Nephron progenitor cell (in vitro differentiated cells): ENCODE results near the gene KRT86.
"Not testable (repeated sequence)": the region's sequence is repeated elsewhere in the genome, so short reads cannot be mapped to it uniquely, and the experiment has no call there.

ENCODE experiments used
- DNase-seq: peaks from one replicate; pipeline ENCODE4 v3.0.0; 2021
- H3K27ac Mint-ChIP-seq: 2 replicates; pipeline ENCODE4 v1.8.0; 2021; ENCODE audit warnings: mild to moderate bottlenecking, moderate library complexity, mixed read lengths
- H3K27me3 Mint-ChIP-seq: 2 replicates; pipeline ENCODE4 v1.8.0; 2021; ENCODE audit warnings: mild to moderate bottlenecking, low read depth, mixed read lengths; ENCODE audit not compliant: poor library complexity
- H3K36me3 Mint-ChIP-seq: 2 replicates; pipeline ENCODE4 v1.8.0; 2021; ENCODE audit warnings: low read depth, mixed read lengths
- H3K4me1 Mint-ChIP-seq: 2 replicates; pipeline ENCODE4 v1.8.0; 2021; ENCODE audit warnings: mixed read lengths
- H3K4me3 Mint-ChIP-seq: 2 replicates; pipeline ENCODE4 v1.8.0; 2021; ENCODE audit warnings: mild to moderate bottlenecking, moderate library complexity, mixed read lengths
- H3K9me3 Mint-ChIP-seq: 2 replicates; pipeline ENCODE4 v1.8.0; 2021; ENCODE audit warnings: mild to moderate bottlenecking, moderate library complexity, mixed read lengths
- TF ChIP-seq, protein P1 (sequence below): fragments of 200-600 bp; sonication (generic); IDR thresholded peaks from 2 replicates; pipeline ENCODE4 v1.5.0; 2021; ENCODE audit warnings: antibody characterized with exemption

KRT86 gene

DNA sequence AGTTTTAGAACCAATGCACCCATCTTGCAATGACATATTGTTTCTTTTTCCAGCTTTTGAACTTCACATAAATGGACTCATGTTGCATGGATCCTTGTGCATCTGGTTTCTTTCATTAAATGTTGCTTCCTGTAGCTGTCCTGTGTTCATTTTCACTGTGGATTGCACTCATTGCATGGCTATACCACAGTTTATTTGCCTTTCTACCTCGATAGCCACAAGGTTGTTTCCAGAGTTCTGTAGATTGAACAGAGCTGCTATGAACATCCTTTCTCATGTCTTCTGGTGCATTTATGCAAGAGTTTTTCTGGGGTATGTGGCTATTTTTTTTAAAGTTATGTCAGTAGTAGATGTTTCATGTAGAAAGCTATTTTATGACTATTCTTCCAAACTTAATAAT is 20.4 kb downstream of the KRT86 start:
- Mint-ChIP-seq H3K36me3 (no peaks in the 10 kb centered on the region), H3K27me3 (peaks cover 61% of the 10 kb centered on the region), H3K9me3 (no peaks in the 10 kb centered on the region), H3K4me1 (no peaks in the 10 kb centered on the region), H3K4me3 (no peak overlapping the region), H3K27ac (no peak overlapping the region)
- DNase-seq = no peak
- TF ChIP-seq, protein P1, sequence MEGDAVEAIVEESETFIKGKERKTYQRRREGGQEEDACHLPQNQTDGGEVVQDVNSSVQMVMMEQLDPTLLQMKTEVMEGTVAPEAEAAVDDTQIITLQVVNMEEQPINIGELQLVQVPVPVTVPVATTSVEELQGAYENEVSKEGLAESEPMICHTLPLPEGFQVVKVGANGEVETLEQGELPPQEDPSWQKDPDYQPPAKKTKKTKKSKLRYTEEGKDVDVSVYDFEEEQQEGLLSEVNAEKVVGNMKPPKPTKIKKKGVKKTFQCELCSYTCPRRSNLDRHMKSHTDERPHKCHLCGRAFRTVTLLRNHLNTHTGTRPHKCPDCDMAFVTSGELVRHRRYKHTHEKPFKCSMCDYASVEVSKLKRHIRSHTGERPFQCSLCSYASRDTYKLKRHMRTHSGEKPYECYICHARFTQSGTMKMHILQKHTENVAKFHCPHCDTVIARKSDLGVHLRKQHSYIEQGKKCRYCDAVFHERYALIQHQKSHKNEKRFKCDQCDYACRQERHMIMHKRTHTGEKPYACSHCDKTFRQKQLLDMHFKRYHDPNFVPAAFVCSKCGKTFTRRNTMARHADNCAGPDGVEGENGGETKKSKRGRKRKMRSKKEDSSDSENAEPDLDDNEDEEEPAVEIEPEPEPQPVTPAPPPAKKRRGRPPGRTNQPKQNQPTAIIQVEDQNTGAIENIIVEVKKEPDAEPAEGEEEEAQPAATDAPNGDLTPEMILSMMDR = no peak

DNA sequence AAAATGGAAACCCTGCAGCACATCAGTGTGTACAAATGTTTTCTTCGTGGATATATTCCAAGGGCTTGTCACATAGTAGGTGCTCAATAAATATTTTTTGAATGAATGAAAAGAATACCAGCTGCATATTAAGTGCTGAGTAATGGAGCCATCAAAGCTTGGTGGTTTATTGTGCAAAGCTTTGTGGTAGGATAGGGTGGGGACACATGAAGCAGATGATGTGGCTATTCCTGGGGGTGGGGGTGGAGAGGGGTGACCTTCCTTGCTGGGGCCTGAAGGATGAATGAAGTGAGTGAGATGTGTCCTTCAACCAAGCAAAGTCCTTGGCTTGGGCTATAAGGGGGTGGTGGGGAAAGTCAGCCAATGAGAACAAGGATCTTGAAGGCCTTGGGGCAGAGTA is 21.2 kb downstream of the KRT86 start:
- TF ChIP-seq, protein P1 = no peak
- Mint-ChIP-seq H3K36me3 (no peaks in the 10 kb centered on the region), H3K4me1 (no peaks in the 10 kb centered on the region), H3K9me3 (no peaks in the 10 kb centered on the region), H3K4me3 (no peak overlapping the region), H3K27ac (no peak overlapping the region), H3K27me3 (peaks cover 62% of the 10 kb centered on the region)
- no peak for DNase-seq

DNA sequence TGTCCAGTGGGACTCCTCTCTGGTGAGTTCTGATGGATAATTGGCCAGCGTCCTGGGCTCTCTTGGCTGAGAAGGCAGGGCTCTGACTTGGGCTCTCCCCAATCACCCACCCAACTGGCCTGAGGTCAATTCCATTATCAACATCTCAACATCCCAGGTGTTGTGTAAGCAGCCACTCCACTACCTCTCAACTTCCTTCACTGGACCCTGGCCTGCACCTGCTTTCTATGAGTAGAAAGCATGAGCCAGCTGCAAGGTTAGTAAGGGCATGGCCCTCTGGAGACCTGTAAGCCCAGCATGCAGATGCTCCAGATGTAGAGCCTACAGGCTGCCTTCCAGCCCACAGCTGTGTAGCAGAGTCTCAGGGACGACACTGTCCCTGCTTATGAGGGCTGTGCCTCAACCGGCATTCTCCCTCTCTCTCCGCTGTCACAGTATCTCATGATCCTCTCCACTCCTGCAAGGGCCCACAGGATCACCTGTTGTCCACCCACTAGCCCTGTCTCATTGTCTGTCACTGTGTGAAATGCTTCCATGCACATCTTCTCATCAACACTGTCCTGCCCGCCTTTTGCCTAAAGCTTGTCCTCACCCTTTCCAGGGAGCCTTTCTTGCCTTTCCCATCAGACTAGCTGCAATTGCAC is 22.2 kb downstream of the KRT86 start:
- Mint-ChIP-seq H3K36me3 (no peaks in the 10 kb centered on the region), H3K27me3 (peaks cover 62% of the 10 kb centered on the region), H3K27ac (no peak overlapping the region), H3K4me3 (no peak overlapping the region), H3K4me1 (no peaks in the 10 kb centered on the region), H3K9me3 (no peaks in the 10 kb centered on the region)
- DNase-seq = no peak
- TF ChIP-seq, protein P1 = no peak

DNA sequence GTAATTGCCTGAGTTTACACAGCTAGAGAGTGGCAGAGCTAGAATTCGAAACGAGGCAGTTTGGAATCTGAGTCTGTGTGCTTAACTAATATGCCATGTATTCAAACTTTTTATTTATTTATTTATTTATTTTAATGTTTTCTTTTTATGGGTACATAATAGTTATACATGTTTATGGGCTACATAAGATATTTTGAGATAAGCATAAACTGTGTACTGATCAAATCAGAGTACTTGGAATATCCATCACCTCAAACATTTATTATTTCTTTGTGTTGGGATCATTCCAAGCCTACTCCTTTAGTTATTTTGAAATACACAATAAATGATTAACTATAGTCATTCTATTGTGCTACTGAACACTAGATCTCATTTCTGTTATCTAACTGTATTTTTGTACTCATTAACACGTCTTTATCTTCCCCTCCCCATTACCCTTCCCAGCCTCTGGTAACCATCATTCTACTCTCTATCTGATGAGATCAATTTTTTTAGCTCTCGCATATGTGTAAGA is 24.3 kb downstream of the KRT86 start:
- Mint-ChIP-seq H3K4me1 (no peaks in the 10 kb centered on the region), H3K27me3 (peaks cover 54% of the 10 kb centered on the region), H3K27ac (no peak overlapping the region), H3K4me3 (no peak overlapping the region), H3K36me3 (no peaks in the 10 kb centered on the region), H3K9me3 (no peaks in the 10 kb centered on the region)
- TF ChIP-seq, protein P1 = no peak
- no peak for DNase-seq

DNA sequence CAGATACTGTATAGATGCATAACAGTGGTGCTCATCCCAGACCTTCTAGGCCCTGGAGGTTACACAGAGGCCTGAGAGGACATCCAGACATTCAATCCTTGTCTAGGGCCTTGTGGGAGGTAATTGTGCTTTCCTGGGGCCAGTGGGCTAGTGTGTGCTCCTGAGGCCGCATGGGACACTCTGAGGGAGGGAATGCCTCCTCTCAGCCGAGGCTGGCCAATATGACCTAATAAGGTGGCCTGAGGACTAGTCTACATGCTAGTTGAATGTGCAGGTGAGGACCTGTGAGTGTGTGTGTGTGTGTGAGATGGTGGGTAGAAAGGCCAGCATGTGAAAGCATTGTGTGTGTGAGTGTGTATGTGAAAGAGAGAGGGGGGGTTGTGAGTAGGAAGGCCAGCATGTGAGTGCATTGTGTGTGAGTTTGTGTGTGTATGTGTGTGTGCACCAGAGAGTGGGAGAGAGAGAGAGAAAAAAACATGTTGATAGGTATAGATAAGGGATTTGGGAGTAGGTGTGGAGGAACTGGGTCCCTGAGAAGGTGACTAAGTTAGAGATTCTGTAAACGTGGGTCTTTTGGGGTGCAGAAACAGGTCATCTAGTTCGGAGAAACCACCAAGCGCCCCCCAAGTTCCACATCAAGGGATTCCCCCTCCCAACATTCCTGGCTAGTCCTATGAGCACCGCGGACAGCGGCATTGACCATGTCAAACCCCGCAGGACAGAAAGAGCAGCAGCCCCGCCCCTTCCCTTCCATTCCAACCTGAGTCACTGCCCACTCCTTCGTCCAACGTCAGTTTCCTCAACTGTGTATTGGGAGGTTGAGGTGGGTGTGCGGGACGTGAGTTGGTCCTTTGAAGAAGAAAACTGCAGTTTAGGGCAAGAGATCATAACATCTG is 26.6 kb downstream of the KRT86 start:
- DNase-seq = peak; percentile 42
- TF ChIP-seq, protein P1 = no peak
- Mint-ChIP-seq H3K36me3 (no peaks in the 10 kb centered on the region), H3K4me1 (no peaks in the 10 kb centered on the region), H3K9me3 (no peaks in the 10 kb centered on the region), H3K27ac (no peak overlapping the region), H3K4me3 (no peak overlapping the region), H3K27me3 (peaks cover 45% of the 10 kb centered on the region)

DNA sequence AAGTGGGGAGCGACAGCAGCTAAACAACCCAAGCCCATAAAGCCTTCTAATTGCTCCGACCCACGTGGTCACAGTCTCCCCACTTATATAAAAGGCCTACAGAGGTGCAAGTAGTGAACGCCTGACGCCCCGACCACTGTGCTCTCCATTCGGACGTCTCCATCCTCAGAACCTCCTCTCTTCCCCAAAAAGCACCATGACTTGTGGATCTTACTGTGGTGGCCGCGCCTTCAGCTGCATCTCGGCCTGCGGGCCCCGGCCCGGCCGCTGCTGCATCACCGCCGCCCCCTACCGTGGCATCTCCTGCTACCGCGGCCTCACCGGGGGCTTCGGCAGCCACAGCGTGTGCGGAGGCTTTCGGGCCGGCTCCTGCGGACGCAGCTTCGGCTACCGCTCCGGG is 27.3 kb downstream of the KRT86 start:
- DNase-seq, H3K36me3 Mint-ChIP-seq: not testable (repeated sequence)
- H3K27me3 Mint-ChIP-seq = peaks cover 45% of the 10 kb centered on the region

DNA sequence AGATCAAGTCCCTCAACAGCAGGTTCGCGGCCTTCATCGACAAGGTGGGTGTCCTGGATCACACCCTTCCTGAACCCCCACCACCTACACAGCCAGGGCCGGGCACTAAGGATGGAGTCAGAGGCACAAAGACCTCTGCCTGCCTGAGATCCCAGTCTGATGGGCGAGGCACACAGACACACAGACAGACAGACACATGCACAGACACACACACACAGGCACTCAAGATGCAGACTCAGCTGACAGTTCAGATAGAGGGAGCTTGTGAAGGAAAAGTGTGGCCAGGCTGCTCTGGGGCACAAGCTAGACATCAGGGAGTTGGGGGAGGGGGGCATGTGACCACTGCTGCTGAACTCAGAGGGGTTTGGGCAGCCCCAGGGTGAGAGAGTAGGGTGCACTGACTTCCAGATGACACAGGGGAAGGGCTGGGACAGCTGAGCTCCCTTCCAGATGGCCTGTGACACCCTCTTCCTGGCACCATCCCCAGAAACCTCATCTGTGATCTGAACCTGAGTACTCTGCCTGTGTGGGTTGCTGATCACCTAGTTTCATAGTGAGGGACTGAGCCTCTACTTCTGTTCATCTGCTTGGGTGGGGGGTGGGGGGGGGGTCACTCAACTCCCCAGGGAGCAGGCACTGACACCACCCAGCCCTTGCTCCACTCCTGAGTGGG is 27.9 kb downstream of the KRT86 start:
- H3K9me3 Mint-ChIP-seq, H3K36me3 Mint-ChIP-seq, H3K4me1 Mint-ChIP-seq, H3K4me3 Mint-ChIP-seq, DNase-seq, H3K27ac Mint-ChIP-seq: not testable (repeated sequence)
- peaks cover 45% of the 10 kb centered on the region for H3K27me3 Mint-ChIP-seq

More for the DNA sequence above, 27.3 kb downstream of the KRT86 start:
- H3K27ac Mint-ChIP-seq, H3K4me3 Mint-ChIP-seq, H3K9me3 Mint-ChIP-seq, H3K4me1 Mint-ChIP-seq: not testable (repeated sequence)

DNA sequence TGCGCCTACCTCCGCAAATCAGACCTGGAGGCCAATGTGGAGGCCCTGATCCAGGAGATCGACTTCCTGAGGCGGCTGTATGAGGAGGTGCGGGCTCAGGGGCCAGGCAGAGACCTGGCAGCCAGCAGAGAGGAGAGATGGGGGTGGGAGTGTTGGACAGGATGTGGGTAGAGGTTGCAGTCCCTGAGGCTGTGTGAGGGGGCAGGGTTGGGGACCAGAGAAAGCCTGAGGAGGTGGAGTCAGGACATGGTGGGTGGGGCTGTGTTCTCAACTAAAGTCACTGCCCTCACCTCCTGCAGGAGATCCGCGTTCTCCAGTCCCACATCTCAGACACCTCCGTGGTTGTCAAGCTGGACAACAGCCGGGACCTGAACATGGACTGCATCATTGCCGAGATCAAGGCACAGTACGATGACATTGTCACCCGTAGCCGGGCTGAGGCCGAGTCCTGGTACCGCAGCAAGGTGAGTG is 30.5 kb downstream of the KRT86 start:
- not testable (repeated sequence) for H3K9me3 Mint-ChIP-seq, H3K27ac Mint-ChIP-seq, H3K36me3 Mint-ChIP-seq, H3K4me3 Mint-ChIP-seq
- peaks cover 48% of the 10 kb centered on the region for H3K27me3 Mint-ChIP-seq
- DNase-seq = peak; percentile 25
- peaks cover 13% of the 10 kb centered on the region for H3K4me1 Mint-ChIP-seq
